AG09319 (cell line): ENCODE measurements around the gene F13B.
"Not testable (repeated sequence)": the region's sequence is repeated elsewhere in the genome, so short reads cannot be mapped to it uniquely, and the experiment has no call there.

Experiments
- DNase-seq: peaks from one replicate; pipeline ENCODE4 v3.0.0-alpha.2; 2010; ENCODE audit warnings: low read depth; ENCODE audit errors: extremely low read depth
- CTCF ChIP-seq: IDR thresholded peaks from 2 replicates; pipeline ENCODE4 v1.5.1; 2011; ENCODE audit warnings: low read depth, mild to moderate bottlenecking, inconsistent platforms, low read length, moderate library complexity

The F13B gene

DNA sequence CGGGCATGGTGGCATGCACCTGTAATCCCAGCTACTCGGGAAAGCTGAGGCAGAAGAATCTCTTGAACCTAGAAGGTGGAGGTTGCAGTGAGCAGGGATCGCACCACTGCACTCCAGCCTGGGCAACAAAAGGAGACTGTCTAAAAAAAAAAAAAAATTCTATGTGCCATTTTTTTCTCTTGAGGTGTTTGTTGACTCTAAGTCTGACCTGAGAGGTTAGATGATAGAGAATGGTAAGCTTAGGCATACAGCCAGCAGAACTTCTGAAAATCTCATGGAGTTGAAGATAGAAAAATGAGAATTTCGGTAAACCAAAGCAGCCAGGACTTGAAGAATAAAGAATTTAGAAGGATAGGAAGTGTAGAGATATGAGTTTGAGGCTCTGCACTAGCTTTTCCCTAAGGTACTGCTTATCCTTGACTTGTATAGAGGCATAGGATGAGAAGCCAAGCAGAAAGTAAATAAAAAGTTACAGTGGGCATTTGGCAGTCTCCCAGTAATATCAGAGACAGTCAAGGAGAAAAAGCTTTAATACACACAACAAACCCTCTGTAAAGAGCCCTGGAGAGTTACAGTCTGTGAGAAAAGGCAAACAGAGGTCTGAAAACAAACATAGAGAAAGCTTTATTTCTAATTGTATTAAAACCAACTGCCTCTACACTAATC is 24.3 kb downstream of the F13B start:
- no peak for TF ChIP-seq CTCF
- no peak for DNase-seq

GRCh38 chr1:197041486-197042353 is 25.3 kb downstream of the F13B start:
- no peak for TF ChIP-seq CTCF
- no peak for DNase-seq

- TF ChIP-seq CTCF = no peak
- DNase-seq = no peak
Observed at GRCh38 chr1:197036861-197037260, 30.2 kb downstream of the F13B start.

GRCh38 chr1:197034631-197035339 is 32.3 kb downstream of the F13B start:
- DNase-seq = not testable (repeated sequence)

GRCh38 chr1:197029749-197030148 is 37.3 kb downstream of the F13B start:
- DNase-seq = no peak
- TF ChIP-seq CTCF = no peak

- DNase-seq = no peak
- TF ChIP-seq CTCF = no peak
Observed at GRCh38 chr1:197027359-197027758, 39.7 kb downstream of the F13B start.

DNA sequence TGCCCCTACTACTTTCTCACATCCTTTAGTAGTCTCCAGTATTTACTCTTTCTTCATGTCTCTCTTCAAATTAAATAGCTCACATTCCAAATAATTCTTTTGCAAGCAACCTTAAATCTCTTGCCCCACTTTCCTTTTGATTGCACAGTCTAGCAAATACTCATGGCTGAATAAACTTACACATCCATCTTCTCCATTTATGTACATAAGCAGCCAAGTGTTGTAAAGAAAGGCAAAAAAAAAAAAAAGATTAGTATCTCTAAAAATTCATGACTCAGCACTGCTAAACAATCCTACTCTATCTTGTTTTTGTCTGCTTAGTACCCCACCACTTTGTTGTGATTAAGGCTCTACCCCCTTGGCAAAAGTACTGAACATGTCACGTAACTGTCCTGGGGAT is 42.6 kb downstream of the F13B start:
- no peak for DNase-seq
- no peak for TF ChIP-seq CTCF
